Measurements from ENCODE around the gene CYP2F1. TPM values are rescaled to one million over a fixed set of nuclear protein-coding genes. Genes with fewer than 3 reads are reported as not detected.

Gene CYP2F1
- total RNA-seq, 4 donors from 2014 or later, result not detected

DNA sequence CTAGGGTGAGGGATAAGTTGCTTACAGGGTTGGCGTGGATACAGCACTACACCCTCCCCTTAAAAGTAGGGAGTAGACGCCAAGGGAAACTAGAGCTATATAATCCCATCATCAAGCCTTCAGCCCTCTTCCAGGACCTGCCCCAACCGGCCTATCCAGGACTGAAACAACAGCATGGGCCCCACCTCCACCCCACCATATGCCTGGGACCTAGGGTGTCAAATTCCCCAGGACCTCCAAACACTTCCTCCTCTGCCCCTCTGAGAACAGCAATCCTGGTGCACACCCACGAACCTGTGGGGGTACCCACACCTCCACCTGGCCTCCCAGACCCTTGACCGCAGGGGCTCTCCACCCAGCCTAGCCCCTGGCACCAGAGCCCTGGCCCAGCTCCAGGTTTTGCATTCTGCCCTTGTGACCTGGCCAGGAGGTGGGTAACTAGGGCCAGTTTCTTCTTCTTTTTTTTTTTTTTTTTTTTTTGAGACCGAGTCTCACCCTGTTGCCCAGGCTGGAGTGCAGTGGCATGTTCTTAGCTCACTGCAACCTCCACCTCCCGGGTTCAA, 1.4 kb upstream of the CYP2F1 start:
- TF ChIP-seq, protein P1, sequence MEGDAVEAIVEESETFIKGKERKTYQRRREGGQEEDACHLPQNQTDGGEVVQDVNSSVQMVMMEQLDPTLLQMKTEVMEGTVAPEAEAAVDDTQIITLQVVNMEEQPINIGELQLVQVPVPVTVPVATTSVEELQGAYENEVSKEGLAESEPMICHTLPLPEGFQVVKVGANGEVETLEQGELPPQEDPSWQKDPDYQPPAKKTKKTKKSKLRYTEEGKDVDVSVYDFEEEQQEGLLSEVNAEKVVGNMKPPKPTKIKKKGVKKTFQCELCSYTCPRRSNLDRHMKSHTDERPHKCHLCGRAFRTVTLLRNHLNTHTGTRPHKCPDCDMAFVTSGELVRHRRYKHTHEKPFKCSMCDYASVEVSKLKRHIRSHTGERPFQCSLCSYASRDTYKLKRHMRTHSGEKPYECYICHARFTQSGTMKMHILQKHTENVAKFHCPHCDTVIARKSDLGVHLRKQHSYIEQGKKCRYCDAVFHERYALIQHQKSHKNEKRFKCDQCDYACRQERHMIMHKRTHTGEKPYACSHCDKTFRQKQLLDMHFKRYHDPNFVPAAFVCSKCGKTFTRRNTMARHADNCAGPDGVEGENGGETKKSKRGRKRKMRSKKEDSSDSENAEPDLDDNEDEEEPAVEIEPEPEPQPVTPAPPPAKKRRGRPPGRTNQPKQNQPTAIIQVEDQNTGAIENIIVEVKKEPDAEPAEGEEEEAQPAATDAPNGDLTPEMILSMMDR (IDR thresholded peaks at IDR 0.05; ENCODE audit: low read depth), result no peak

DNA sequence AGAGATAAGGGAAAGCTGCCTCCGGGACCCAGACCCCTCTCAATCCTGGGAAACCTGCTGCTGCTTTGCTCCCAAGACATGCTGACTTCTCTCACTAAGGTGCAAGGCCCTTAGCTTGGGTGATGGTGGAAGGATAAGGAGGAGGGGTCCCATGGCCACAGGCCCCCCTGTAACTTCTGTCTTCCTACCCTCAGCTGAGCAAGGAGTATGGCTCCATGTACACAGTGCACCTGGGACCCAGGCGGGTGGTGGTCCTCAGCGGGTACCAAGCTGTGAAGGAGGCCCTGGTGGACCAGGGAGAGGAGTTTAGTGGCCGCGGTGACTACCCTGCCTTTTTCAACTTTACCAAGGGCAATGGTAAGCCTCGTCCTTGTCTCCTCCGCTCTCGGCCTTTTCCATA, 2.0 kb downstream of the CYP2F1 start:
- TF ChIP-seq, protein P1 (IDR thresholded peaks at IDR 0.05; ENCODE audit: low read depth), result no peak

DNA sequence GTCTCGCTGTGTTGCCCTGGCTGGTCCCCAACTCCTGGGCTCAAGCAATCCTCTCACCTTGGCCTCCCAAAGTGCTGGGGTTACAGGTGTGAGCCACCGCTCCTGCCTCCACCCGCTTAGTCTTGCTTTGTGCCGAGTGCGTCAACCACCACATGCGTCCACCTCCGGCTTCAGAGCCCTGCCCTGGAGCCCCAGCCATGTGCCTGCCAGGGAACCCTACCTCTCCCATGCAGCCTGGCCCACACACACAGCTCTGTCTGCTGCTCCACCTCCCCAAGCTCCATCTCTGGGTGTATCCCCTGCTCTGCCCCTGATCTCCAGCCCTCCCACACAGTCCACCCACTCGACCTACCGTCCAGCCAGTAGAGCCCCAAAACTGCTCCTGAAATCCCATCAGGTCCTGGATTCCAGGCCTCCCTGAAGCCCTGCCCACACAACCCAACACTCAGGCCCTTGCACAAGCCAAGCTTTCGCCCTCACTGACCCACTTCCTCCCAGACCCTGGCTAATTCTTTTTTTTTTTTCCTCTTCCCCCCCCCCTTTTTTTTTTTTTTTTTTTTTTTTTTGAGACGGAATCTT, 9.6 kb downstream of the CYP2F1 start:
- TF ChIP-seq, protein P1 (IDR thresholded peaks at IDR 0.05; ENCODE audit: low read depth), result no peak

DNA sequence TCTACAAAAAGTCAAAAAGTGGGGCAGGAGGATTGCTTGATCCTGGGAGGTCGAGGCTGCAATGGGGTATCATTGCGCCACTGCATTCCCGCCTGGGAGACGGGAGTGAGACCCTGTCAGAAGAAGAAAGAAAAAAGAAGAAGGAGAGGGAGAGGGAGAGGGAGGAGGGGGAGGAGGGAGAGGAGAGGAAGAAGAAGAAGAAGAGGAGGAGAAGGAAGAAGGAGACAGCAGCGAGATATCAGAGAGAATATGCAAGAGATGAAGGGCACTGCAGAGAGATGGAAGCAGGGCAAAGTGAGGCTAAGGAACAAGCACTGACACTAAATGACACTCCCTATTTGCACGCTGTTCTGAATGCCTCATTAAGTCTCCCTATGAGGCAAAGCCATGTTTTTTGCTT, 14.5 kb downstream of the CYP2F1 start:
- TF ChIP-seq, protein P1 (IDR thresholded peaks at IDR 0.05; ENCODE audit: low read depth), result no peak

DNA sequence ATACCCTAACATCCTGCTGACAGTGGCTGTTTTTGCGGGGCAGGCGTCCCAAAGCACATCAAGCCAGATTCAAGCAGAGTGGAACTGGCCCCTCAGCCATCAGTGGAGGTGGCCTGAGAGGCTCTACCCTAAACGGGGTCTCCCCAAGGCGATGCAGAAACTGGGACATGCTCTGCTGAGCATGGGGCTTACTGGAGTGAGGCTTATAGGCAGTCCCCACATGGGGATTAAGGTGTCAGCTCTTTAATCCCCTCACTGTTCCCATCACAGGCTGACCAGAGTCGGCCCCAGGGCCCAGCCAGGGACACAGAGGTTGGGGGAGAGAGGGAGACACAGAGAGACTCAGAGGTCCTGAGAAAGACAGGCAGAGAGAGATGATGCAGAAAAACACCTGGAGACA, 17.0 kb downstream of the CYP2F1 start:
- TF ChIP-seq, protein P1 (IDR thresholded peaks at IDR 0.05; ENCODE audit: low read depth), result no peak

DNA sequence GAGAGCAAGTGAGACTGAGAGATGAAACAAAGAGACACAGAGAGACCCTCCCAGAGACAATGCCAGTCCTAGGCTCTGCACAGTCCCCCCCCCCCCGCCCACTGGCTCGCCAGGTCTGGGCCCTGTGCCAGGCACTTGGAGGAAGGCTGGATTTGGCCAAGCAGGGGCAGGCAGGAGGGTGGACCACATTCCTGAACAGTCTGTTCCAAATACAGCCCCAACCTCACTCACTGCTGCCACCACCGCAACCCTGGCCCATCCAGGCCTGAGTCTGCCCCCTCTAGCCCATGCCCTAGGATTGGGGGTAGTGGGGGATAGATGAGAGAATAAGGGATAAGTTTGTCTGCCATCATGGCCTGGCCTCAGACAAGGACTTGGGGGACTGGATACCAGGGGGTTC, 19.0 kb downstream of the CYP2F1 start:
- TF ChIP-seq, protein P1 (IDR thresholded peaks at IDR 0.05; ENCODE audit: low read depth), result no peak

DNA sequence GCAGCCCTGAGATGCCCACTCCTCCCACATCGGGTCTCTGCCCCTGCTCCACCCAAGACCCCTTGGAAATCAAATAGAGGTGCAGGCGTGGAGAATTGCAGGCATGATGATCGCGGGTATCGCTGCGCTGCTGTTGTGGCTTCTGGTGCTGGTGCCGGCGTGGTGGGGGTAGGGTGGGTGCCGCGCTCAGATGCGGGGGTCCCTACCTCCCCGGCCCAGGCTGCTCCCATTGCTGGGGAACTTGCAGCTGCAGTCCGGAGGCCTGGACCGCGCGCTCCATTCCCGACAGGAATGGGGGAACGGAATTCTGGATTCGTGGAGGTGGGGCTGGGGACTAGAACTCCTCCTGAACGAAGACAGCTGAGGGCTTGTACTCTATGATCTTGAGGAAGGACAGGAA, 20.4 kb downstream of the CYP2F1 start:
- TF ChIP-seq, protein P1 (IDR thresholded peaks at IDR 0.05; ENCODE audit: low read depth), result no peak

Measured in subcutaneous adipose tissue (tissue), 4 donors.